Parathyroid adenoma (tissue), 2 donors: ENCODE measurements around the gene VSTM2L.

Experiments used
- H2AFZ ChIP-seq: fragments of 300-600 bp; sonication (generic); one replicate; pipeline ENCODE4 v1.7.0; 2017; ENCODE audit warnings: antibody characterized with exemption, mild to moderate bottlenecking
- H3K27ac ChIP-seq: fragments of 300-600 bp; sonication (generic); one replicate; pipeline ENCODE4 v1.7.0; 2017
- H3K27me3 ChIP-seq: fragments of 300-600 bp; sonication (generic); one replicate; pipeline ENCODE4 v1.7.0; 2017; ENCODE audit warnings: low read length; ENCODE audit not compliant: control insufficient read depth, insufficient read depth
- H3K36me3 ChIP-seq: fragments of 300-600 bp; sonication (generic); one replicate; pipeline ENCODE4 v1.7.0; 2017; ENCODE audit warnings: low read length; ENCODE audit not compliant: control insufficient read depth, insufficient read depth
- H3K4me1 ChIP-seq: fragments of 300-600 bp; sonication (generic); one replicate; pipeline ENCODE4 v1.7.0; 2017; ENCODE audit warnings: control low read depth
- H3K4me2 ChIP-seq: fragments of 300-600 bp; sonication (generic); one replicate; pipeline ENCODE4 v1.7.0; 2017; ENCODE audit warnings: low read length
- H3K4me3 ChIP-seq: fragments of 300-600 bp; sonication (generic); one replicate; pipeline ENCODE4 v1.7.0; 2017; ENCODE audit warnings: low read depth, low read length
- H3K79me2 ChIP-seq: fragments of 300-600 bp; sonication (generic); one replicate; pipeline ENCODE4 v1.7.0; 2017; ENCODE audit warnings: control low read depth
- H3K9ac ChIP-seq: fragments of 300-600 bp; sonication (generic); one replicate; pipeline ENCODE4 v1.7.0; 2017; ENCODE audit warnings: mild to moderate bottlenecking
- H3K9me3 ChIP-seq: fragments of 300-600 bp; sonication (generic); one replicate; pipeline ENCODE4 v1.7.0; 2017; ENCODE audit warnings: low read length; ENCODE audit not compliant: control insufficient read depth
- TF ChIP-seq, protein P1 (sequence below): fragments of 300-600 bp; sonication (generic); IDR thresholded peaks from one replicate; pipeline ENCODE4 v1.7.0; 2017; ENCODE audit warnings: antibody characterized with exemption, mild to moderate bottlenecking
- donor health status: primary hyperparathyroidism.

VSTM2L gene

DNA sequence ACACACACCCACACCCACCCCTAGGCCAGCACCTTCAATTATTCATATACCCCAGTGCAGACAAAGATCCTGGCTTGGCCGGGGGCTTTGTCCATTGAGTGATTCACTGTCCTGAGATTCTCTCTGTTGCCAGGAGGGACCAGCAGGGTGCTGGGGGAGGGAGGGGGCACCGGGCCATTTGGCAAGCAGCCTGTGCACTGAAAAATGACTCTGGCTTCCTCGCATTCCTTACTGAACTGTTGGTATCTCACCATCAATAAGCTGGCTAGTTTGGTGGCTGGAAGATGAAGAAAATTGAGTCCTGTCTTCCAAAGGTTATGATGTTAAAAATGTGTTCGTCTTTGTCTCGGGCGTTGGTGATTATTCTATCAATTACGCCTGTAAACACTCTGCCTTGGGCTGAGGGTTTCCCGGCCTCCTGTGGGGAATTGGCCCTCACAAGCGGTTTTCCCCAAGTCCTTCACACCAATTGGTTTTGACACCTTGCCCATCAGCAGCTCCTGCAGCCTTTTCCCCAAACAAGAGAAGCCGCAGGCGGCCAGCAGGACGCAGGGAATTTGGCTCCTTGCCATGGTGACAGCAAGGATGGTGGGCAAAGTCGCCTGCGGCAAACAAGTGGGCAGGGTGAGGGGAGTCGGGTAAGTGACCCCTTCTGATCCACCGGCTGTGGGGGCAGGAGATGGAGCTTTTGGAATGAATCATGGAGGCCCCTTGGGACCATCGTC lies 4.9 kb downstream of the VSTM2L start:
- no peak overlapping the region for H3K4me2 ChIP-seq

DNA sequence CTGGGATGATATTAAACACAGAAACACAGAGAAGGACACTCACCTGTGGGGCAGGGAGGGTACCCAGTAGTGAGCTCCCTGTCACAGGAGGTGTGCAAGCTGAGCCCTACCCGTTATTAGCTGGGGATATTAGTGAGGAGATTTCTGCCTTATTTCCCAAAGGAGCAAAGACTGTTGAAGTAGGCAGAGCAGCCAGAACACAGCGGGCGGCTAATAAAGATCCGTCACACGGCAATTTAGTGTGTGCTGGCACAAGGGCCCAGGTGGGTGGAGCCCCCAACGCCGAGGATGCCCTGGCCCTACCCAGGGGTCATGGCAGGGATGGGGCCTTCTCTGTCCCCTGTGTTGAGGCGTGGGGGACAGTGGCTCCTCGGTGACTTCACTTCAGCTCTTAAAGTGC lies 8.3 kb downstream of the VSTM2L start:
- Histone ChIP-seq H3K9me3 (no peaks in the 10 kb centered on the region), H3K36me3 (no peaks in the 10 kb centered on the region), H3K79me2 (no peaks in the 10 kb centered on the region), H3K27ac (no peak overlapping the region), H3K27me3 (peaks cover 4% of the 10 kb centered on the region), H2AFZ (no peak overlapping the region), H3K4me2 (no peak overlapping the region), H3K4me1 (no peaks in the 10 kb centered on the region), H3K9ac (no peak overlapping the region), H3K4me3 (no peak overlapping the region)
- TF ChIP-seq, protein P1, sequence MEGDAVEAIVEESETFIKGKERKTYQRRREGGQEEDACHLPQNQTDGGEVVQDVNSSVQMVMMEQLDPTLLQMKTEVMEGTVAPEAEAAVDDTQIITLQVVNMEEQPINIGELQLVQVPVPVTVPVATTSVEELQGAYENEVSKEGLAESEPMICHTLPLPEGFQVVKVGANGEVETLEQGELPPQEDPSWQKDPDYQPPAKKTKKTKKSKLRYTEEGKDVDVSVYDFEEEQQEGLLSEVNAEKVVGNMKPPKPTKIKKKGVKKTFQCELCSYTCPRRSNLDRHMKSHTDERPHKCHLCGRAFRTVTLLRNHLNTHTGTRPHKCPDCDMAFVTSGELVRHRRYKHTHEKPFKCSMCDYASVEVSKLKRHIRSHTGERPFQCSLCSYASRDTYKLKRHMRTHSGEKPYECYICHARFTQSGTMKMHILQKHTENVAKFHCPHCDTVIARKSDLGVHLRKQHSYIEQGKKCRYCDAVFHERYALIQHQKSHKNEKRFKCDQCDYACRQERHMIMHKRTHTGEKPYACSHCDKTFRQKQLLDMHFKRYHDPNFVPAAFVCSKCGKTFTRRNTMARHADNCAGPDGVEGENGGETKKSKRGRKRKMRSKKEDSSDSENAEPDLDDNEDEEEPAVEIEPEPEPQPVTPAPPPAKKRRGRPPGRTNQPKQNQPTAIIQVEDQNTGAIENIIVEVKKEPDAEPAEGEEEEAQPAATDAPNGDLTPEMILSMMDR, result no peak

More for the DNA sequence above, 4.9 kb downstream of the VSTM2L start:
- H3K27me3 ChIP-seq, result peaks cover 4% of the 10 kb centered on the region
- H3K36me3 ChIP-seq, result no peaks in the 10 kb centered on the region
- H2AFZ ChIP-seq, result no peak overlapping the region
- TF ChIP-seq, protein P1, result no peak
- H3K4me3 ChIP-seq, result no peak overlapping the region
- H3K9me3 ChIP-seq, result no peaks in the 10 kb centered on the region
- H3K4me1 ChIP-seq, result no peaks in the 10 kb centered on the region
- H3K79me2 ChIP-seq, result no peaks in the 10 kb centered on the region
- no peak overlapping the region for H3K9ac ChIP-seq
- H3K27ac ChIP-seq, result no peak overlapping the region

DNA sequence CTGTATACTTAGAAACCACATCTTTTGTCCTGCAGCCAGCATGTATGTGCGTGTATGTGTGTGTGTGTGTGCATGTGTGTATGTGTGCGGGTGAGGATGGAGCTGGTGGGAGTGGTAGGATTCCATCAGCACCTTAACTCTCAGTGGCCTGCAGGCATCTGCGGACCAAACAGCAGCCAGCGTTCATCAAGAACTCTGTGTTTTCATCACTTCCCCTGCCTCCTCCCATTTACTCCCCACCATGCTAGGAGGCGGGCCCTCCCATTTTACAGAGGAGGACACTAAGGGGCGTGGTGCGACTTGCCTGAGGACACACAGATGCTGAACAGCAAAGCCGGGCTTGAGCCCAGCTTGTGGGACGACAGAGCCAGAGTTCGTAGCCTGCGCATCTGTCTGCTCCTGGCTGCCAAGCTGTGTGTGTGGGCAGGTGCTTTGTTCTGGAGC lies 8.9 kb downstream of the VSTM2L start:
- H3K9ac ChIP-seq, result no peak overlapping the region
- H3K4me2 ChIP-seq, result no peak overlapping the region
- TF ChIP-seq, protein P1, result no peak
- no peak overlapping the region for H3K4me3 ChIP-seq
- no peaks in the 10 kb centered on the region for H3K79me2 ChIP-seq
- no peaks in the 10 kb centered on the region for H3K4me1 ChIP-seq
- no peak overlapping the region for H3K27ac ChIP-seq
- no peaks in the 10 kb centered on the region for H3K36me3 ChIP-seq
- H3K9me3 ChIP-seq, result no peaks in the 10 kb centered on the region
- no peak overlapping the region for H2AFZ ChIP-seq
- H3K27me3 ChIP-seq, result peaks cover 4% of the 10 kb centered on the region

DNA sequence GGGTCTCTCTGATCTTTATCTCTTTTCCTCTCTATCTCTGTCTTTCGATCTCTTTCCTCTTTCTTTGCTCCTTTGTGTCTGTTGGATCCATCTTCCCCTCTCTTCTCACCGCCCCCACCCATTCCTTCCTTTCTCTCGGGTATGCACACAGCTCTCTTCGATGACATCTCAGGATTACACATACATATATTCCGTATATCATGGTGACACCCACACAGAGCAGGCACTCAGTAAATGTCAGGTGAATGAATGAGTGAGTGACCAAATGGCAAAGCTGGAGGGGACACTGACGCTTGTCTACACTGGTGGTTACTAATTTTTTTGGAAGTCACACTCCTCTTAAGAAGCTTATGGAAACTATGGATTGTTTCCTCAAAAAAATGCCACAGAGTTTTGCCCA lies 9.9 kb downstream of the VSTM2L start:
- Histone ChIP-seq H3K4me3 (no peak overlapping the region), H3K27me3 (peaks cover 4% of the 10 kb centered on the region)
- TF ChIP-seq, protein P1, result no peak

More for the DNA sequence above, 9.9 kb downstream of the VSTM2L start:
- Histone ChIP-seq H3K4me1 (no peaks in the 10 kb centered on the region), H3K36me3 (no peaks in the 10 kb centered on the region), H3K9ac (no peak overlapping the region), H3K9me3 (no peaks in the 10 kb centered on the region), H3K27ac (no peak overlapping the region), H3K79me2 (no peaks in the 10 kb centered on the region), H3K4me2 (no peak overlapping the region), H2AFZ (no peak overlapping the region)
